Measurements from ENCODE around the gene RFTN1. TPM values are rescaled to one million over a fixed set of nuclear protein-coding genes. Genes with fewer than 3 reads are reported as not detected.

Gene RFTN1
- total RNA-seq, 2 experiments from 2014 or later = 101 to 113 TPM

- ATAC-seq (no peak), DNase-seq (no peak)
- Mint-ChIP-seq H3K27ac (no peak overlapping the region), H3K27me3 (peaks cover 2% of the 10 kb centered on the region), H3K9me3 (ENCODE audit: low read depth) (peaks cover 9% of the 10 kb centered on the region), H3K4me1 (peaks cover 17% of the 10 kb centered on the region), H3K36me3 (ENCODE audit: low read depth) (peaks cover 6% of the 10 kb centered on the region), H3K4me3 (no peak overlapping the region)
- intact Hi-C loops (cut with DNase I, micrococcal nuclease) = no loop called here
- ChIA-PET POLR2A (no interaction called here), CTCF (interaction anchor here (1.1 to 1.6 kb wide), 2 partner anchors 9 to 238 kb away, joined by 4 to 8 read pairs; no protein-coding TSS in a partner anchor)
Observed at GRCh38 chr3:16528106-16528505, 14.6 kb upstream of the RFTN1 start.

- intact Hi-C loops (cut with DNase I, micrococcal nuclease) = no loop called here
- ChIA-PET CTCF (interaction anchor here (0.9 to 1.5 kb wide), 6 partner anchors 12 to 234 kb away, joined by 3 to 6 read pairs (median 4); no protein-coding TSS in a partner anchor), POLR2A (interaction anchor here (0.6 to 2.1 kb wide), 2 partner anchors 12 to 220 kb away, joined by 3 to 8 read pairs; no protein-coding TSS in a partner anchor)
- H3K27ac Mint-ChIP-seq = peak overlapping the region; percentile 32
- no peak for ATAC-seq
- H3K4me1 Mint-ChIP-seq = peaks cover 52% of the 10 kb centered on the region
- no peak for DNase-seq
- H3K4me3 Mint-ChIP-seq = no peak overlapping the region
- peaks cover 17% of the 10 kb centered on the region for H3K9me3 Mint-ChIP-seq (ENCODE audit: low read depth)
- H3K36me3 Mint-ChIP-seq (ENCODE audit: low read depth) = peaks cover 13% of the 10 kb centered on the region
- no peaks in the 10 kb centered on the region for H3K27me3 Mint-ChIP-seq
Observed at GRCh38 chr3:16524196-16524595, 10.7 kb upstream of the RFTN1 start.

- peaks cover 15% of the 10 kb centered on the region for H3K36me3 Mint-ChIP-seq (ENCODE audit: low read depth)
- peak overlapping the region; percentile 32 for H3K27ac Mint-ChIP-seq
- intact Hi-C loops (cut with DNase I, micrococcal nuclease) = no loop called here
Observed at GRCh38 chr3:16523778-16524177, 10.3 kb upstream of the RFTN1 start.

GRCh38 chr3:16522834-16523233, 9.3 kb upstream of the RFTN1 start:
- ATAC-seq (peak; percentile 16), DNase-seq (peak; percentile 30)
- Mint-ChIP-seq H3K27me3 (no peaks in the 10 kb centered on the region), H3K4me3 (no peak overlapping the region), H3K27ac (peak overlapping the region; percentile 72), H3K36me3 (ENCODE audit: low read depth) (peaks cover 21% of the 10 kb centered on the region), H3K4me1 (peaks cover 49% of the 10 kb centered on the region), H3K9me3 (ENCODE audit: low read depth) (peaks cover 25% of the 10 kb centered on the region)
- intact Hi-C loops (cut with DNase I, micrococcal nuclease) = no loop called here
- ChIA-PET CTCF (interaction anchor here (1.5 to 2.3 kb wide), 2 partner anchors 11 to 232 kb away, joined by 3 to 11 read pairs; no protein-coding TSS in a partner anchor), POLR2A (interaction anchor here (0.6 to 2.1 kb wide), 2 partner anchors 11 to 184 kb away, joined by 8 read pairs; no protein-coding TSS in a partner anchor)

More at GRCh38 chr3:16523778-16524177, 10.3 kb upstream of the RFTN1 start:
- Mint-ChIP-seq H3K27me3 (no peaks in the 10 kb centered on the region), H3K9me3 (ENCODE audit: low read depth) (peaks cover 18% of the 10 kb centered on the region), H3K4me3 (no peak overlapping the region), H3K4me1 (peaks cover 50% of the 10 kb centered on the region)
- CTCF ChIA-PET = interaction anchor here (0.9 to 1.5 kb wide), 5 partner anchors 12 to 233 kb away, joined by 3 to 6 read pairs (median 3); no protein-coding TSS in a partner anchor
- DNase-seq (no peak), ATAC-seq (no peak)
- POLR2A ChIA-PET = interaction anchor here (0.6 to 2.1 kb wide), 2 partner anchors 12 to 219 kb away, joined by 3 to 8 read pairs; no protein-coding TSS in a partner anchor

- DNase-seq (peak; percentile 60), ATAC-seq (peak; percentile 82)
- ChIA-PET POLR2A (interaction anchor here (0.5 to 2.3 kb wide), 4 partner anchors 9 to 227 kb away, joined by 3 to 28 read pairs (median 3); no protein-coding TSS in a partner anchor), CTCF (interaction anchor here (0.7 to 2.3 kb wide), 8 partner anchors 9 to 1839 kb away, joined by 3 to 11 read pairs (median 3); partner anchors contain the start of genes DPH3 and OXNAD1)
- Mint-ChIP-seq H3K4me3 (no peak overlapping the region), H3K4me1 (peaks cover 64% of the 10 kb centered on the region), H3K9me3 (ENCODE audit: low read depth) (peaks cover 27% of the 10 kb centered on the region), H3K27me3 (no peaks in the 10 kb centered on the region), H3K36me3 (ENCODE audit: low read depth) (peaks cover 21% of the 10 kb centered on the region), H3K27ac (peak overlapping the region; percentile 72)
- intact Hi-C loops (cut with DNase I, micrococcal nuclease) = loop anchor here (1.0 to 2.0 kb wide), 3 partner anchors 9 to 230 kb away; no protein-coding TSS in a partner anchor
Observed at GRCh38 chr3:16520970-16521881, 7.7 kb upstream of the RFTN1 start.

GRCh38 chr3:16520241-16520969, 6.9 kb upstream of the RFTN1 start:
- intact Hi-C loops (cut with DNase I, micrococcal nuclease) = loop anchor here in 1 of 2 experiments (2.0 kb wide), 1 partner anchor 230 kb away; no protein-coding TSS in a partner anchor
- ChIA-PET CTCF (interaction anchor here (1.6 kb wide), 1 partner anchor 30 kb away, joined by 4 read pairs; no protein-coding TSS in a partner anchor), POLR2A (interaction anchor here (2.3 kb wide), 1 partner anchor 9 kb away, joined by 28 read pairs; no protein-coding TSS in a partner anchor)
- H3K4me1 Mint-ChIP-seq = peaks cover 72% of the 10 kb centered on the region
- peaks cover 22% of the 10 kb centered on the region for H3K36me3 Mint-ChIP-seq (ENCODE audit: low read depth)
- peak; percentile 4 for ATAC-seq
- peak; percentile 36 for DNase-seq
- no peaks in the 10 kb centered on the region for H3K27me3 Mint-ChIP-seq
- peaks cover 27% of the 10 kb centered on the region for H3K9me3 Mint-ChIP-seq (ENCODE audit: low read depth)
- H3K4me3 Mint-ChIP-seq = no peak overlapping the region
- H3K27ac Mint-ChIP-seq = peak overlapping the region; percentile 83

GRCh38 chr3:16516695-16517481, 3.4 kb upstream of the RFTN1 start:
- POLR2A ChIA-PET = interaction anchor here (0.5 to 1.3 kb wide), 4 partner anchors 84 to 253 kb away, joined by 3 to 11 read pairs (median 4); partner anchors contain the start of genes DPH3 and OXNAD1
- peak; percentile 6 for ATAC-seq

GRCh38 chr3:16515885-16516420, 2.5 kb upstream of the RFTN1 start:
- Mint-ChIP-seq H3K27ac (peak overlapping the region; percentile 74), H3K4me3 (peak overlapping the region; percentile 99), H3K36me3 (ENCODE audit: low read depth) (peaks cover 24% of the 10 kb centered on the region), H3K9me3 (ENCODE audit: low read depth) (peaks cover 11% of the 10 kb centered on the region), H3K4me1 (peaks cover 63% of the 10 kb centered on the region), H3K27me3 (no peaks in the 10 kb centered on the region)
- intact Hi-C loops (cut with DNase I, micrococcal nuclease) = no loop called here
- DNase-seq (no peak), ATAC-seq (no peak)
- CTCF ChIA-PET = interaction anchor here (0.6 to 1.6 kb wide), 5 partner anchors 10 to 226 kb away, joined by 3 to 7 read pairs (median 4); no protein-coding TSS in a partner anchor
- POLR2A ChIA-PET = interaction anchor here (0.7 to 1.3 kb wide), 2 partner anchors 211 to 252 kb away, joined by 3 to 5 read pairs; no protein-coding TSS in a partner anchor

More at GRCh38 chr3:16516695-16517481, 3.4 kb upstream of the RFTN1 start:
- no peaks in the 10 kb centered on the region for H3K27me3 Mint-ChIP-seq
- intact Hi-C loops (cut with DNase I, micrococcal nuclease) = no loop called here
- H3K4me1 Mint-ChIP-seq = peaks cover 65% of the 10 kb centered on the region
- H3K9me3 Mint-ChIP-seq (ENCODE audit: low read depth) = peaks cover 11% of the 10 kb centered on the region
- peak overlapping the region; percentile 74 for H3K27ac Mint-ChIP-seq
- peak; percentile 62 for DNase-seq
- CTCF ChIA-PET = interaction anchor here (0.6 to 1.6 kb wide), 5 partner anchors 9 to 227 kb away, joined by 3 to 7 read pairs (median 4); no protein-coding TSS in a partner anchor
- peak overlapping the region; percentile 44 for H3K4me3 Mint-ChIP-seq
- H3K36me3 Mint-ChIP-seq (ENCODE audit: low read depth) = peaks cover 18% of the 10 kb centered on the region

GRCh38 chr3:16514755-16515353, 1.4 kb upstream of the RFTN1 start:
- Mint-ChIP-seq H3K27me3 (no peaks in the 10 kb centered on the region), H3K27ac (peak overlapping the region; percentile 75), H3K9me3 (ENCODE audit: low read depth) (peaks cover 11% of the 10 kb centered on the region), H3K4me3 (peak overlapping the region; percentile 99), H3K36me3 (ENCODE audit: low read depth) (peaks cover 32% of the 10 kb centered on the region), H3K4me1 (peaks cover 63% of the 10 kb centered on the region)
- ChIA-PET CTCF (interaction anchor here (0.6 to 0.7 kb wide), 2 partner anchors 10 to 12 kb away, joined by 3 read pairs; no protein-coding TSS in a partner anchor), POLR2A (interaction anchor here (0.6 kb wide), 1 partner anchor 51 kb away, joined by 3 read pairs; no protein-coding TSS in a partner anchor)
- ATAC-seq (no peak), DNase-seq (no peak)
- intact Hi-C loops (cut with DNase I, micrococcal nuclease) = loop anchor here (5.0 kb wide), 6 partner anchors 48 to 1153 kb away; partner anchors contain the start of genes BTD (in 1 of the 2) and HACL1 (in 1 of the 2)

Data from activated CD4-positive, alpha-beta T cell treated with anti-CD3 and anti-CD28 coated beads for 36 hours (primary cell).